Liver (tissue), 3 donors: ENCODE data around the gene FBXO31.

ENCODE experiments used
- CTCF ChIP-seq: fragments of 150-350 bp; IDR thresholded peaks from 2 replicates; pipeline ENCODE4 v1.5.1; 2017; ENCODE audit warnings: improper control_type of control experiment, low read depth, low read length; ENCODE audit not compliant: missing input control
- GABPA ChIP-seq, 2 donors: IDR thresholded peaks in 1 of 2; conservative IDR thresholded peaks in 1 of 2; 2 replicates each; pipeline ENCODE4 v1.6.1; 2016; ENCODE audit warnings: antibody characterized with exemption in 2 of 2, mild to moderate bottlenecking in 1 of 2, moderate library complexity in 1 of 2
- HNF4A ChIP-seq, 2 donors: conservative IDR thresholded peaks; 2 replicates each; pipeline ENCODE4 v1.6.1; 2016; ENCODE audit warnings: antibody characterized with exemption in 2 of 2, mild to moderate bottlenecking in 2 of 2
- HNF4G ChIP-seq: IDR thresholded peaks from 2 replicates; pipeline ENCODE4 v1.6.1; 2016; ENCODE audit warnings: antibody characterized with exemption
- donor health status: healthy.
- donor health status: healthy.

- TF ChIP-seq HNF4G (no peak), GABPA (IDR thresholded peaks at IDR 0.05 in 1 of 2, conservative IDR thresholded peaks at IDR 0.05 in 1 of 2) (no peak), HNF4A (conservative IDR thresholded peaks at IDR 0.05) (no peak), CTCF (no peak)
These were observed 80.1 kb downstream of the FBXO31 start for GRCh38 chr16:87303431-87303930.
